Heart left ventricle (tissue), 16 donors: ENCODE measurements around the gene GRK3. TPM values are rescaled to one million over a fixed set of nuclear protein-coding genes. Genes with fewer than 3 reads are reported as not detected.
"Not testable (repeated sequence)": the region's sequence is repeated elsewhere in the genome, so short reads cannot be mapped to it uniquely, and the experiment has no call there.

Experiments used
- ATAC-seq, 4 donors: fragments of 200-7000 bp; cut with Tn5 transposase; one replicate each; pipeline ENCODE4 v1.9.1; 2020 to 2022; ENCODE audit warnings: moderate library complexity in 4 of 4, mild to moderate bottlenecking in 3 of 4, moderate number of reproducible peaks in 1 of 4
- DNase-seq, 5 donors: peaks; one replicate each; pipeline ENCODE4 v3.0.0-alpha.2; 2020
- H3K27ac ChIP-seq, 12 donors: fragments of 200-600 bp; sonication (generic) in 4 of 12; one replicate each; pipeline versions ENCODE4 v1.5.0 to v1.8.0; 2016 to 2022; ENCODE audit warnings: mild to moderate bottlenecking in 2 of 12
- H3K27me3 ChIP-seq, 9 donors: fragments of 200-600 bp; sonication (generic) in 2 of 9; one replicate each; pipeline versions ENCODE4 v1.5.1 to v1.8.0; 2016 to 2022; ENCODE audit warnings: mild to moderate bottlenecking in 3 of 9
- H3K36me3 ChIP-seq, 9 donors: fragments of 200-600 bp; sonication (generic) in 2 of 9; one replicate each; pipeline versions ENCODE4 v1.5.0 to v1.8.0; 2018 to 2022; ENCODE audit warnings: mild to moderate bottlenecking in 2 of 9
- H3K4me1 ChIP-seq, 12 donors: fragments of 200-600 bp; sonication (generic) in 4 of 12; one replicate each; pipeline versions ENCODE4 v1.5.0 to v1.8.0; 2016 to 2022; ENCODE audit warnings: mild to moderate bottlenecking in 3 of 12
- H3K4me3 ChIP-seq, 12 donors: fragments of 200-600 bp; sonication (generic) in 4 of 12; one replicate each; pipeline versions ENCODE4 v1.5.0 to v1.8.0; 2017 to 2022; ENCODE audit warnings: mild to moderate bottlenecking in 9 of 12, moderate library complexity in 4 of 12
- H3K9me3 ChIP-seq, 12 donors: fragments of 200-600 bp; sonication (generic) in 4 of 12; one replicate each; pipeline versions ENCODE4 v1.5.0 to v1.8.0; 2016 to 2022; ENCODE audit warnings: mild to moderate bottlenecking in 1 of 12
- CTCF ChIP-seq, 12 donors: fragments of 200-600 bp; sonication (generic) in 4 of 12; IDR thresholded peaks; one replicate each; pipeline versions ENCODE4 v1.5.0 to v1.8.0; 2018 to 2022; ENCODE audit warnings: antibody characterized with exemption in 12 of 12, mild to moderate bottlenecking in 5 of 12
- POLR2A ChIP-seq, 2 donors: fragments of 450-650 bp; IDR thresholded peaks; one replicate each; pipeline ENCODE4 v1.6.1; 2017; ENCODE audit warnings: antibody characterized with exemption in 2 of 2, mild to moderate bottlenecking in 2 of 2, moderate library complexity in 2 of 2
- WGBS, 4 donors: extraction: QIAGEN DNeasy Blood & Tissue Kit in 2 of 4; methylation state at CpG; one replicate each; pipeline versions ENCODE4 v1.1.5 to v1.1.7; 2013 to 2018; 5-methylcytosine and 5-hydroxymethylcytosine counted together
- intact Hi-C, 10 donors: fragments of 100-400 bp; cut with DNase I; formaldehyde crosslinking; loops; one replicate each; pipeline versions ENCODE4 v1.11.1 to v1.14.2; 2022
- polyA plus RNA-seq, 2 donors: library from polyadenylated mRNA; stranded (reverse); fragments of 200-250 nt; gene quantifications; one replicate each; pipeline ENCODE4 v1.2.3, GENCODE V29; 2013
- total RNA-seq, 9 donors: library from RNA; depleted of rRNA in 2 of 9; stranded (reverse); fragments of >200 nt in 2 of 9; fragmentation: NEBNext Ultra II Directional in 3 of 9; extraction: Animal tissue kit (Norgen Biotek cat#: 25700) in 3 of 9; gene quantifications; one replicate each; pipeline versions ENCODE4 v1.1.0 to v1.2.4, GENCODE V29; 2016 to 2023
- donor health status: ischemic (EF 13 %, LVEDD 7.1; RV severe dilation, severe dysfunction).
- donor health status: healthy with polysubstance abuse.
- donor health status: DM: no; HTN: yes; CAD: no.
- donor health status: DM: no; HTN: no; CAD: no.
- donor health status: ischemic (EF 25% LVEDD 6.9; RV normal size, moderate dysfunction).
- donor health status: ischemic (EF 25% LVEDD 5.7; RV mildly dilated, moderate dysfunction).
- donor health status: healthy.
- donor health status: DM: yes; HTN: yes; CAD: no.
- donor health status: ischemic (EF 35%, LVEDD 5.7; RV mildly dilated, moderate dysfunction).
- donor health status: nonischemic (EF 11% LVEDD 7.7; RV severe dilation, severe dysfunction).
- donor health status: DM: yes; HTN: yes; CAD: no.
- donor health status: PGD.
- donor health status: ischemic (EF 29% LVEDD 5.4; RV normal size, mild dysfunction).
- donor health status: nonischemic (EF 23%, LVEDD 6.1; RV moderate dilation, normal function).

GRK3 gene
- total and polyA plus RNA-seq, 11 donors: 1.1 to 16.2 (median 5.9) TPM

GRCh38 chr22:25546751-25547150 is 17.7 kb upstream of the GRK3 start:
- Histone ChIP-seq H3K4me1 (peaks cover 0 to 27% (median 0%) of the 10 kb centered on the region in 12 donors), H3K27ac (peak overlapping the region in 1 of 12 donors; percentile 50), H3K36me3 (no peaks in the 10 kb centered on the region), H3K4me3 (no peak overlapping the region), H3K9me3 (peaks cover 0 to 8% (median 0%) of the 10 kb centered on the region in 12 donors), H3K27me3 (no peaks in the 10 kb centered on the region)
- WGBS, 4 donors: 86 to 93% (median 88%) methylated on average over 4 of the region's 4 CpGs
- DNase-seq (no peak), ATAC-seq (peak in 3 of 4 donors; percentile 13 to 19 (median 16))
- intact Hi-C loops: loop anchor here in 2 of 10 donors (5.0 to 10.0 kb wide), 2 partner anchors 151 to 158 kb away; no protein-coding TSS in a partner anchor
- no peak for TF ChIP-seq CTCF (IDR thresholded peaks at IDR 0.05)
- no peak for TF ChIP-seq POLR2A (IDR thresholded peaks at IDR 0.05)

GRCh38 chr22:25548866-25549464 is 15.5 kb upstream of the GRK3 start:
- H3K9me3 ChIP-seq: peaks cover 0 to 7% (median 0%) of the 10 kb centered on the region in 12 donors
- TF ChIP-seq CTCF (IDR thresholded peaks at IDR 0.05) (no peak), POLR2A (IDR thresholded peaks at IDR 0.05) (no peak)
- H3K4me1 ChIP-seq: peaks cover 0 to 20% (median 0%) of the 10 kb centered on the region in 12 donors
- H3K27ac ChIP-seq: no peak overlapping the region
- H3K27me3 ChIP-seq: no peaks in the 10 kb centered on the region
- no peak for DNase-seq
- 81 to 89% (median 84%) methylated on average over 10 of the region's 10 CpGs for WGBS, 4 donors
- ATAC-seq: no peak
- no peak overlapping the region for H3K4me3 ChIP-seq
- intact Hi-C loops: loop anchor here in 2 of 10 donors (5.0 to 10.0 kb wide), 2 partner anchors 148 to 156 kb away; no protein-coding TSS in a partner anchor
- H3K36me3 ChIP-seq: no peaks in the 10 kb centered on the region

GRCh38 chr22:25551396-25551795 is 13.1 kb upstream of the GRK3 start:
- no peak for TF ChIP-seq CTCF (IDR thresholded peaks at IDR 0.05)
- no peak for TF ChIP-seq POLR2A (IDR thresholded peaks at IDR 0.05)
- ATAC-seq (no peak), DNase-seq (no peak)
- WGBS, 4 donors: 83 to 100% (median 88%) methylated on average over 1 of the region's 1 CpG
- Histone ChIP-seq H3K27me3 (no peaks in the 10 kb centered on the region), H3K4me3 (no peak overlapping the region), H3K4me1 (peaks cover 0 to 20% (median 1%) of the 10 kb centered on the region in 12 donors), H3K36me3 (no peaks in the 10 kb centered on the region), H3K9me3 (peaks cover 0 to 7% (median 0%) of the 10 kb centered on the region in 12 donors), H3K27ac (no peak overlapping the region)
- intact Hi-C loops: no loop called here

GRCh38 chr22:25552405-25552804 is 12.1 kb upstream of the GRK3 start:
- DNase-seq, ATAC-seq, H3K36me3 ChIP-seq, H3K9me3 ChIP-seq, H3K27ac ChIP-seq, intact Hi-C loops, H3K4me3 ChIP-seq, H3K27me3 ChIP-seq: not testable (repeated sequence)
- H3K4me1 ChIP-seq: peaks cover 0 to 20% (median 0%) of the 10 kb centered on the region in 12 donors
- WGBS, 4 donors: 77 to 87% (median 84%) methylated on average over 1 of the region's 1 CpG
